ENCODE measurements around the gene ZNF581.

DNA sequence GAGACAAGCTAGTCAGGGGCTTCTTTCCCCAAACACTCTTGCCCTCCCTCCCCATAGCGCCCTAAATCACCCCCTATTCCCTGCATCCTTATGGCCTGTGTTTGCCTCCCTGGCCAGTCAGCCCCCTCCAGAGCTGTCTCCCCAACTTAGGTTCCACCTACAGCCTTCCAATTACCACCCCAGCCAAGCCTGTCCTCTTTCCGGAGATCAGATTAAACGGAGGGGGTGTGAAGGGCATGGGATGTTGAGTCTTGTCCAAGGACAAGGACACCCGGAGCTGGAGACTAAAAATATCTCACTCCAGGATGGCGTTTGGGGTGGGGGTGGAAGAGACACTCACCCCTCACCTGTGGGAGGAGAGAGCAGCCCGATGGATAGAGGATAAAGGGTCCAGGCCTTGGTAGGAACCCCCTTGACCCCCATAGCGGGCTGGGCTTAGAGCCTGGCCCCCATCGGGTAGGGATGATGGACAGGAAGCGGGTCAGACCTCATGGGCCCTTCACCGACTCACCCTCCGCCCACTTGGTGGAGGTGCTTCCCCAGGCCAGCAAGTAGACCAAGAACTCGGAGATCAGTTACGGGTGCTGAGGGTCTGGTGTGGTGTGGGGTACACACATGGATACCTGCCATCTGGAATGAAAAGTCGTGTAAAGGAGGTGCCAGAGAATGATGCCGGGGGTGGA lies 32.0 kb upstream of the ZNF581 start:
- TF ChIP-seq, protein P1, sequence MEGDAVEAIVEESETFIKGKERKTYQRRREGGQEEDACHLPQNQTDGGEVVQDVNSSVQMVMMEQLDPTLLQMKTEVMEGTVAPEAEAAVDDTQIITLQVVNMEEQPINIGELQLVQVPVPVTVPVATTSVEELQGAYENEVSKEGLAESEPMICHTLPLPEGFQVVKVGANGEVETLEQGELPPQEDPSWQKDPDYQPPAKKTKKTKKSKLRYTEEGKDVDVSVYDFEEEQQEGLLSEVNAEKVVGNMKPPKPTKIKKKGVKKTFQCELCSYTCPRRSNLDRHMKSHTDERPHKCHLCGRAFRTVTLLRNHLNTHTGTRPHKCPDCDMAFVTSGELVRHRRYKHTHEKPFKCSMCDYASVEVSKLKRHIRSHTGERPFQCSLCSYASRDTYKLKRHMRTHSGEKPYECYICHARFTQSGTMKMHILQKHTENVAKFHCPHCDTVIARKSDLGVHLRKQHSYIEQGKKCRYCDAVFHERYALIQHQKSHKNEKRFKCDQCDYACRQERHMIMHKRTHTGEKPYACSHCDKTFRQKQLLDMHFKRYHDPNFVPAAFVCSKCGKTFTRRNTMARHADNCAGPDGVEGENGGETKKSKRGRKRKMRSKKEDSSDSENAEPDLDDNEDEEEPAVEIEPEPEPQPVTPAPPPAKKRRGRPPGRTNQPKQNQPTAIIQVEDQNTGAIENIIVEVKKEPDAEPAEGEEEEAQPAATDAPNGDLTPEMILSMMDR (IDR thresholded peaks at IDR 0.05): no peak
- TF ChIP-seq POLR2AphosphoS5 (IDR thresholded peaks at IDR 0.05; ENCODE audit: low read depth, low read length) (no peak), TCF7L2 (IDR thresholded peaks at IDR 0.05; ENCODE audit: low read depth, low read length) (no peak), SIN3A (IDR thresholded peaks at IDR 0.05; ENCODE audit: borderline replicate concordance, insufficient read depth, low read depth, low read length) (no peak)
